SK-N-SH treated with all-trans-retinoic acid at 6 μM for 48 hours (cell line): ENCODE measurements around the gene SAMD8.

ENCODE experiments used
- ARNTL ChIP-seq: fragments of 450-650 bp; formaldehyde crosslinking; IDR thresholded peaks from 2 replicates; pipeline ENCODE4 v1.5.0; 2020; ENCODE audit warnings: low read depth, mild to moderate bottlenecking, moderate library complexity, borderline replicate concordance
- BACH2 ChIP-seq: fragments of 250-450 bp; sonication (Bioruptor Pico); IDR thresholded peaks from 2 replicates; pipeline ENCODE4 v1.9.0; 2021; ENCODE audit warnings: mild to moderate bottlenecking, borderline replicate concordance
- GLIS3 ChIP-seq: fragments of 250-450 bp; sonication (Bioruptor Pico); IDR thresholded peaks from 2 replicates; pipeline ENCODE4 v1.5.0; 2020; ENCODE audit warnings: mild to moderate bottlenecking, moderate library complexity
- OSR1 ChIP-seq: fragments of 250-450 bp; sonication (Bioruptor Pico); IDR thresholded peaks from 2 replicates; pipeline ENCODE4 v1.8.0; 2022; ENCODE audit warnings: moderate library complexity, mild to moderate bottlenecking, inconsistent platforms
- RARB ChIP-seq: fragments of 250-450 bp; sonication (Bioruptor Pico); IDR thresholded peaks from 2 replicates; pipeline ENCODE4 v1.8.0; 2021; ENCODE audit warnings: mild to moderate bottlenecking, moderate library complexity
- TOX ChIP-seq: fragments of 250-450 bp; sonication (Bioruptor Pico); IDR thresholded peaks from 2 replicates; pipeline ENCODE4 v1.8.0; 2021; ENCODE audit warnings: mild to moderate bottlenecking, moderate library complexity, borderline replicate concordance
- ZFP30 ChIP-seq: fragments of 450-650 bp; formaldehyde crosslinking; IDR thresholded peaks from 2 replicates; pipeline ENCODE4 v1.5.0; 2022; ENCODE audit warnings: mild to moderate bottlenecking, moderate library complexity
- ZNF70 ChIP-seq: fragments of 450-650 bp; formaldehyde crosslinking; IDR thresholded peaks from 2 replicates; pipeline ENCODE4 v1.5.0; 2020; ENCODE audit warnings: mild to moderate bottlenecking, moderate library complexity
- TF ChIP-seq, protein P1 (sequence below): fragments of 250-450 bp; sonication (Bioruptor Pico); IDR thresholded peaks from 2 replicates; pipeline ENCODE4 v1.8.0; 2020; ENCODE audit warnings: mild to moderate bottlenecking, moderate library complexity, borderline replicate concordance
- TF ChIP-seq, protein P2 (sequence below): fragments of 250-450 bp; sonication (Bioruptor Pico); IDR thresholded peaks from 2 replicates; pipeline ENCODE4 v1.5.1; 2020; ENCODE audit warnings: low read depth, mild to moderate bottlenecking, moderate library complexity

DNA sequence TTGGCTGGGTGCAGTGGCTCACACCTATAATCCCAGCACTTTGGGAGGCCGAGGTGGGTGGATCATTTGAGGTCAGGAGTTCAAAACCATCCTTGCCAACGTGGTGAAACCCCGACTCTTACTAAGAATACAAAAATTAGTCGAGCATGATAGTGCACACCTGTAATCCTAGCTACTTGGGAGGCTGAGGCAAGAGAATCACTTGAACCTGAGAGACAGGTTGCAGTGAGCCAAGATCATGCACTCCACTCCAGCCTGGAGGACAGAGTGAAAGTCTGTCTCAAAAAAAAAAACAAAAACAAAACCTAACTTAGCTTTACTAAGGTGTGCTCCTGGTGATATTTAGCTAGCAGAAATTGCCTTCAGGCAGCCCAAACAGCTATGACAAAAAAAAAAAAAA, 74.9 kb downstream of the SAMD8 start:
- TF ChIP-seq, protein P1, sequence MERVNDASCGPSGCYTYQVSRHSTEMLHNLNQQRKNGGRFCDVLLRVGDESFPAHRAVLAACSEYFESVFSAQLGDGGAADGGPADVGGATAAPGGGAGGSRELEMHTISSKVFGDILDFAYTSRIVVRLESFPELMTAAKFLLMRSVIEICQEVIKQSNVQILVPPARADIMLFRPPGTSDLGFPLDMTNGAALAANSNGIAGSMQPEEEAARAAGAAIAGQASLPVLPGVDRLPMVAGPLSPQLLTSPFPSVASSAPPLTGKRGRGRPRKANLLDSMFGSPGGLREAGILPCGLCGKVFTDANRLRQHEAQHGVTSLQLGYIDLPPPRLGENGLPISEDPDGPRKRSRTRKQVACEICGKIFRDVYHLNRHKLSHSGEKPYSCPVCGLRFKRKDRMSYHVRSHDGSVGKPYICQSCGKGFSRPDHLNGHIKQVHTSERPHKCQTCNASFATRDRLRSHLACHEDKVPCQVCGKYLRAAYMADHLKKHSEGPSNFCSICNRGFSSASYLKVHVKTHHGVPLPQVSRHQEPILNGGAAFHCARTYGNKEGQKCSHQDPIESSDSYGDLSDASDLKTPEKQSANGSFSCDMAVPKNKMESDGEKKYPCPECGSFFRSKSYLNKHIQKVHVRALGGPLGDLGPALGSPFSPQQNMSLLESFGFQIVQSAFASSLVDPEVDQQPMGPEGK (CRISPR knock-in tag) = no peak
- TF ChIP-seq BACH2 (CRISPR knock-in tag) (no peak), OSR1 (CRISPR knock-in tag) (no peak), ARNTL (no peak), ZNF70 (CRISPR knock-in tag) (no peak), RARB (CRISPR knock-in tag) (no peak), GLIS3 (no peak), TOX (no peak), ZFP30 (CRISPR knock-in tag) (no peak)
- TF ChIP-seq, protein P2, sequence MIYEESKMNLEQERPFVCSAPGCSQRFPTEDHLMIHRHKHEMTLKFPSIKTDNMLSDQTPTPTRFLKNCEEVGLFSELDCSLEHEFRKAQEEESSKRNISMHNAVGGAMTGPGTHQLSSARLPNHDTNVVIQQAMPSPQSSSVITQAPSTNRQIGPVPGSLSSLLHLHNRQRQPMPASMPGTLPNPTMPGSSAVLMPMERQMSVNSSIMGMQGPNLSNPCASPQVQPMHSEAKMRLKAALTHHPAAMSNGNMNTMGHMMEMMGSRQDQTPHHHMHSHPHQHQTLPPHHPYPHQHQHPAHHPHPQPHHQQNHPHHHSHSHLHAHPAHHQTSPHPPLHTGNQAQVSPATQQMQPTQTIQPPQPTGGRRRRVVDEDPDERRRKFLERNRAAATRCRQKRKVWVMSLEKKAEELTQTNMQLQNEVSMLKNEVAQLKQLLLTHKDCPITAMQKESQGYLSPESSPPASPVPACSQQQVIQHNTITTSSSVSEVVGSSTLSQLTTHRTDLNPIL (CRISPR knock-in tag) = no peak
